NCI-H1436 treated with DMSO at 0.1 percent for 48 hours (cell line): ENCODE results near the gene ETS2.
A peak's percentile ranks its signal among the peaks of the same experiment; 100 is the strongest.

ENCODE experiments used
- DNase-seq: peaks from one replicate; lab custom pipeline; 2025; lab: John Stamatoyannopoulos, UW

Gene ETS2

GRCh38 chr21:38802050-38803026, 3.4 kb upstream of the ETS2 start:
- no peak for DNase-seq

- DNase-seq = no peak
Observed at GRCh38 chr21:38803075-38803660, 2.6 kb upstream of the ETS2 start.

GRCh38 chr21:38804030-38804788, 1.5 kb upstream of the ETS2 start:
- DNase-seq = no peak

- no peak for DNase-seq
Observed at GRCh38 chr21:38804789-38805327, 871 bp upstream of the ETS2 start.

GRCh38 chr21:38806153-38806941, 618 bp downstream of the ETS2 start:
- no peak for DNase-seq

- no peak for DNase-seq
Observed at GRCh38 chr21:38806942-38807284, 1.2 kb downstream of the ETS2 start.

GRCh38 chr21:38807441-38807871, 1.7 kb downstream of the ETS2 start:
- peak; percentile 23 for DNase-seq

GRCh38 chr21:38807986-38808385, 2.3 kb downstream of the ETS2 start:
- no peak for DNase-seq

GRCh38 chr21:38809198-38809878, 3.6 kb downstream of the ETS2 start:
- no peak for DNase-seq

GRCh38 chr21:38810034-38810825, 4.5 kb downstream of the ETS2 start:
- no peak for DNase-seq

GRCh38 chr21:38810826-38811164, 5.1 kb downstream of the ETS2 start:
- no peak for DNase-seq

- no peak for DNase-seq
Observed at GRCh38 chr21:38811257-38811656, 5.5 kb downstream of the ETS2 start.

GRCh38 chr21:38813143-38813542, 7.4 kb downstream of the ETS2 start:
- DNase-seq = no peak

- DNase-seq = no peak
Observed at GRCh38 chr21:38813547-38813946, 7.8 kb downstream of the ETS2 start.

GRCh38 chr21:38814126-38815059, 8.7 kb downstream of the ETS2 start:
- DNase-seq = no peak

GRCh38 chr21:38815060-38815405, 9.3 kb downstream of the ETS2 start:
- no peak for DNase-seq

- DNase-seq = no peak
Observed at GRCh38 chr21:38816400-38816977, 10.8 kb downstream of the ETS2 start.

GRCh38 chr21:38817371-38818324, 11.9 kb downstream of the ETS2 start:
- DNase-seq = no peak
